DOHH2 (cell line): ENCODE data around the gene TMEM171.

Experiments
- H3F3A ChIP-seq: fragments of 200-600 bp; sonication (generic), shearing (Covaris generic); 2 replicates; pipeline ENCODE4 v1.6.0; 2016; ENCODE audit warnings: antibody characterized with exemption, mild to moderate bottlenecking; ENCODE audit not compliant: control insufficient read depth, insufficient read depth
- H3K27ac ChIP-seq: fragments of 200-600 bp; sonication (generic); 2 replicates; pipeline ENCODE4 v1.5.1; 2014; ENCODE audit warnings: low read depth, mild to moderate bottlenecking, low read length, moderate library complexity
- H3K27me3 ChIP-seq: fragments of 200-600 bp; sonication (generic); 2 replicates; pipeline ENCODE4 v1.6.1; 2014; ENCODE audit warnings: mild to moderate bottlenecking, low read length, mixed read lengths; ENCODE audit not compliant: control insufficient read depth
- H3K36me3 ChIP-seq: fragments of 200-600 bp; sonication (generic); 2 replicates; pipeline ENCODE4 v1.6.1; 2014; ENCODE audit warnings: mild to moderate bottlenecking, low read length, moderate library complexity, mixed read lengths; ENCODE audit not compliant: control insufficient read depth
- H3K4me1 ChIP-seq: fragments of 200-600 bp; sonication (generic); 2 replicates; pipeline ENCODE4 v1.6.1; 2014; ENCODE audit warnings: mild to moderate bottlenecking, low read length, mixed read lengths; ENCODE audit not compliant: control insufficient read depth
- H3K4me2 ChIP-seq: fragments of 200-600 bp; sonication (generic); 2 replicates; pipeline ENCODE4 v1.6.0; 2014; ENCODE audit warnings: mild to moderate bottlenecking, low read length, moderate library complexity
- H3K4me3 ChIP-seq: fragments of 200-600 bp; sonication (generic); 2 replicates; pipeline ENCODE4 v1.5.1; 2014; ENCODE audit warnings: mild to moderate bottlenecking, low read length, mixed read lengths
- H3K79me2 ChIP-seq: fragments of 200-600 bp; sonication (generic); 2 replicates; pipeline ENCODE4 v1.6.1; 2014; ENCODE audit warnings: mild to moderate bottlenecking, low read length, mixed read lengths; ENCODE audit not compliant: control insufficient read depth
- H3K9me2 ChIP-seq: fragments of 200-600 bp; sonication (generic); replicated peaks from 2 replicates; pipeline ENCODE4 v1.6.1; 2014; ENCODE audit warnings: mild to moderate bottlenecking, low read length, mixed read lengths; ENCODE audit not compliant: control insufficient read depth
- H3K9me3 ChIP-seq: fragments of 200-600 bp; sonication (generic); 2 replicates; pipeline ENCODE4 v1.6.1; 2014; ENCODE audit warnings: antibody characterized with exemption, low read length, mixed read lengths; ENCODE audit not compliant: control insufficient read depth, insufficient read depth
- H4K20me1 ChIP-seq: fragments of 200-600 bp; sonication (generic); 2 replicates; pipeline ENCODE4 v1.6.0; 2014; ENCODE audit warnings: low read depth, mild to moderate bottlenecking, antibody characterized with exemption, low read length, moderate library complexity; ENCODE audit not compliant: control insufficient read depth, insufficient read depth
- EZH2phosphoT487 ChIP-seq: fragments of 200-600 bp; sonication (generic); IDR thresholded peaks from 2 replicates; pipeline ENCODE4 v1.6.1; 2017; ENCODE audit warnings: borderline replicate concordance, mild to moderate bottlenecking, antibody characterized with exemption, low read length, moderate library complexity, mixed read lengths
- TF ChIP-seq, protein P1 (sequence below): fragments of 200-600 bp; sonication (generic); IDR thresholded peaks from one replicate; pipeline ENCODE4 v1.5.1; 2014; ENCODE audit warnings: antibody characterized with exemption, mild to moderate bottlenecking, low read depth, low read length; ENCODE audit not compliant: poor library complexity, severe bottlenecking

The TMEM171 gene

DNA sequence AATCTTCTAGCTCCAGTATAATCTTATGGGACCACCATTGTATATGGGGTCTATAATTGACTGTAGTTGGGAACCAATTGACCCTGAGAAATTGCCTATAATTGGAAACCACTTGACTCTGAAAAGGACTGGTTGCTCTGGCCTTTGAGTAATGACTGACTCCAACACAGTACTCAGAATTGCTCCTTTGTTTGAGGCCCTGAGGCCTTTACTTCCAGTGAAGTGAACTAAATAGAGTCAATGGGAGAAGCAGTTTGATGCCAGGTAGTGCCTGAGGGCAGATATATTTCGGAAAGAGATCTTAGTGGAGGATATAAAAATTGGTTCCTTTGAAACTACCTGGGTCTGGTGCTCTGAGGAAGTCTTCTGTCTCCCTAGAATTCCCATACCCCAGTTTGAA, 16.0 kb upstream of the TMEM171 start:
- Histone ChIP-seq H3K4me1 (peaks cover 8% of the 10 kb centered on the region), H3K79me2 (no peaks in the 10 kb centered on the region), H3K27me3 (no peaks in the 10 kb centered on the region), H3K9me3 (no peaks in the 10 kb centered on the region), H3K27ac (no peak overlapping the region), H3K36me3 (no peaks in the 10 kb centered on the region), H4K20me1 (no peaks in the 10 kb centered on the region), H3F3A (no peaks in the 10 kb centered on the region), H3K4me3 (no peak overlapping the region), H3K9me2 (no peaks in the 10 kb centered on the region), H3K4me2 (no peak overlapping the region)
- TF ChIP-seq, protein P1, sequence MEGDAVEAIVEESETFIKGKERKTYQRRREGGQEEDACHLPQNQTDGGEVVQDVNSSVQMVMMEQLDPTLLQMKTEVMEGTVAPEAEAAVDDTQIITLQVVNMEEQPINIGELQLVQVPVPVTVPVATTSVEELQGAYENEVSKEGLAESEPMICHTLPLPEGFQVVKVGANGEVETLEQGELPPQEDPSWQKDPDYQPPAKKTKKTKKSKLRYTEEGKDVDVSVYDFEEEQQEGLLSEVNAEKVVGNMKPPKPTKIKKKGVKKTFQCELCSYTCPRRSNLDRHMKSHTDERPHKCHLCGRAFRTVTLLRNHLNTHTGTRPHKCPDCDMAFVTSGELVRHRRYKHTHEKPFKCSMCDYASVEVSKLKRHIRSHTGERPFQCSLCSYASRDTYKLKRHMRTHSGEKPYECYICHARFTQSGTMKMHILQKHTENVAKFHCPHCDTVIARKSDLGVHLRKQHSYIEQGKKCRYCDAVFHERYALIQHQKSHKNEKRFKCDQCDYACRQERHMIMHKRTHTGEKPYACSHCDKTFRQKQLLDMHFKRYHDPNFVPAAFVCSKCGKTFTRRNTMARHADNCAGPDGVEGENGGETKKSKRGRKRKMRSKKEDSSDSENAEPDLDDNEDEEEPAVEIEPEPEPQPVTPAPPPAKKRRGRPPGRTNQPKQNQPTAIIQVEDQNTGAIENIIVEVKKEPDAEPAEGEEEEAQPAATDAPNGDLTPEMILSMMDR = no peak
- TF ChIP-seq EZH2phosphoT487 = no peak

DNA sequence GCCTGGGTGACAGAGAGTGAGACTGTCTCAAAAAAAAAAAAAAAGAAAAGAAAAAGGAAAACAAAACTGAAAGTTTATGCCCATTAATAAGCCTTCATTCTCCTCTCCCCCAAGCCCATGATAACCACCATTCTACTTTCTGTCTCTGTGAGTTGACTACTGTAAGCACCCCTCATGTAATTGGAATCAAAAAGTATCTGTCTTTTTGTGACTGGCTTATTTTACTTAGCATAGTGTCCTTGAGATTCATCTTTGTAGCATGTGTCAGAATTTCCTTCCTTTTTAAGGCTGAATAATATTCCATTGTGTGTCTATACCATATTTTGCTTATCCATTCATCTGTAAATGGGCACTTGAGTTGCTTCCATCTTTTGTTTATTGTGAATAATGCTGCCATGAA, 14.0 kb upstream of the TMEM171 start:
- no peak overlapping the region for H3K4me2 ChIP-seq
- TF ChIP-seq, protein P1 = no peak
- no peak for TF ChIP-seq EZH2phosphoT487
- H3K36me3 ChIP-seq = no peaks in the 10 kb centered on the region
- H3K27me3 ChIP-seq = no peaks in the 10 kb centered on the region
- H3K4me1 ChIP-seq = no peaks in the 10 kb centered on the region
- H3K79me2 ChIP-seq = no peaks in the 10 kb centered on the region
- no peak overlapping the region for H3K4me3 ChIP-seq
- no peak overlapping the region for H3K27ac ChIP-seq
- no peaks in the 10 kb centered on the region for H3K9me2 ChIP-seq
- no peaks in the 10 kb centered on the region for H3K9me3 ChIP-seq
- no peaks in the 10 kb centered on the region for H4K20me1 ChIP-seq
- no peaks in the 10 kb centered on the region for H3F3A ChIP-seq

DNA sequence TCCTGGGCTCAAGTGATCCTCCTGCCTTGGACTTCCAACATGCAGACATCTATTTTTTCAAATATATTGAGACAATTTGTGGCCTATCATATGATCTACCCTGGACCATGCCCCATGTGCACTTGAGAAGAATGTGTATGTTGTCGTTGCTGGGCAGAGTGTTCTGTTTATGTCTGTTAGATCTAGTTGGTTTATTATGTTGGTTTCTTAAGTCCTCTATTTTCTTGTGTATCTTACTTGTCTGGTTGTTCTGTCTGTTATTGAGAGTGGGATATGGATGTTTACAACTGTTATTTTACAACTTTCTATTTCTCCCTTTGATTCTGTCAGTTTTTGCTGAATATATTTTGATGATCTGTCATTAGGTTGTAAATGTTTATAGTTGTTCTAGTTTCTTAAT, 10.2 kb upstream of the TMEM171 start:
- H3K27me3 ChIP-seq = peaks cover 2% of the 10 kb centered on the region; the same call in 1 of the 2 replicates
- no peaks in the 10 kb centered on the region for H4K20me1 ChIP-seq
- TF ChIP-seq, protein P1 = no peak
- no peak for TF ChIP-seq EZH2phosphoT487
- H3K79me2 ChIP-seq = no peaks in the 10 kb centered on the region
- H3K4me3 ChIP-seq = no peak overlapping the region
- no peak overlapping the region for H3K27ac ChIP-seq
- no peak overlapping the region for H3K4me2 ChIP-seq
- H3K9me2 ChIP-seq = no peaks in the 10 kb centered on the region
- H3K9me3 ChIP-seq = no peaks in the 10 kb centered on the region
- no peaks in the 10 kb centered on the region for H3F3A ChIP-seq
- no peaks in the 10 kb centered on the region for H3K4me1 ChIP-seq
- H3K36me3 ChIP-seq = no peaks in the 10 kb centered on the region

DNA sequence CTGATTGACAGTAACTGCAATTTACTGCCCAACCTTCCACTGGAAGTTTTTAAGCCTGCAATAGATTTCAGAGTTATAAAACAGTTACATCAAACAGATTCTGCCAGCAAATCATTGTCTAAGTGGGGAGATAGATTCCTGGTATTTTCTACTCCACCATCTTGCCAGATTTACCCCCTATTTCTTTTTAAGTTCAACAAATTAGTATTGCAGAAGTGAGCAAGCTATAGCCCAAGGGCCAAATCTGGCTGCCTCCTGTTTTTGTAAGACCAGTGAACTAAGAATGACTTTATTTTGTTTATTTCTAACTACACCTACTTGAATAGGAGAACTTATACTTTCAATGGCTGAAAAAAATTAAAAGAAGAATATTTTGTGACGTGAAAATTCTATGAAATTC, 8.8 kb upstream of the TMEM171 start:
- H3K4me1 ChIP-seq = no peaks in the 10 kb centered on the region
- H3F3A ChIP-seq = no peaks in the 10 kb centered on the region
- no peak overlapping the region for H3K27ac ChIP-seq
- no peaks in the 10 kb centered on the region for H3K9me3 ChIP-seq
- H3K27me3 ChIP-seq = peaks cover 5% of the 10 kb centered on the region; the same call in 1 of the 2 replicates
- H3K9me2 ChIP-seq = no peaks in the 10 kb centered on the region
- H3K4me2 ChIP-seq = no peak overlapping the region
- TF ChIP-seq, protein P1 = no peak
- no peak for TF ChIP-seq EZH2phosphoT487
- H4K20me1 ChIP-seq = no peaks in the 10 kb centered on the region
- H3K79me2 ChIP-seq = no peaks in the 10 kb centered on the region
- no peaks in the 10 kb centered on the region for H3K36me3 ChIP-seq
- no peak overlapping the region for H3K4me3 ChIP-seq
